Measurements from ENCODE around the gene RARRES2.

DNA sequence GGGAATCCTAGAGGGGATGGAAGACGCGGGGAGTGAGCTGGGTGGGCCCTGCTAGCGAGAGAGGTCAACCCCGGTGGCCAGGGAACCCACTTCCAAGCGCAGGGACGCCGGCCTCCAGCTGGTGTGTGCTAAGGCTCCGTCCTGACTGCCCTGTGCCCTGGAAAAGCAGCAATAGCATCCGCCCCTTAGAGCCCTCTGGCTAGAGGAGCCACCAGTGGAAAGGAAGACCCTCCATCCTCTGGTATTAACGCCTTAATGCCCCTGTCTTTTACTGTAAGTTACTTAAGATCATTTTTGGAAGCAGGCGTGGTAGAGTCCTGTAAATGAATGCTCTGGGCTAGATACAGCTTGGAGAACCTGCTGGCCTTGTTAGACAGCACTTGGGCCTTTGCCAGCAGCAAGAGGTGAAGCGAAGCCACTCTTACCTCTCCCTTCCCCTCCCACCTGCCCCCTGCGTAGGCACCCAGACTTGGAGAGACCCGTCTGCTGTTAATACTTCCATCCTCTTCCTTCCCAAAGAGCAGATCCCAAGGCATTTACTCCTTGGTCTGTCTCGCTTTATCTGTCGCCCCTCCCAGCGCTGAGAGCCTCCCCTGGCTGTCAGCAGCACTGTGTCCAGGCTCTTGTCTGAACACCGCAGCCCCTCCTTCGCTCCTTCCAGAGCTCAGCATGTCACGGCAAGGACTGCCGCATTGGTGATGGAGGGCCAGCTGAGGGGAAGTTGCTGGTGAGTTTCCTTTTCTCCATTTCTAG, 31.8 kb upstream of the RARRES2 start:
- TF ChIP-seq, protein P1, sequence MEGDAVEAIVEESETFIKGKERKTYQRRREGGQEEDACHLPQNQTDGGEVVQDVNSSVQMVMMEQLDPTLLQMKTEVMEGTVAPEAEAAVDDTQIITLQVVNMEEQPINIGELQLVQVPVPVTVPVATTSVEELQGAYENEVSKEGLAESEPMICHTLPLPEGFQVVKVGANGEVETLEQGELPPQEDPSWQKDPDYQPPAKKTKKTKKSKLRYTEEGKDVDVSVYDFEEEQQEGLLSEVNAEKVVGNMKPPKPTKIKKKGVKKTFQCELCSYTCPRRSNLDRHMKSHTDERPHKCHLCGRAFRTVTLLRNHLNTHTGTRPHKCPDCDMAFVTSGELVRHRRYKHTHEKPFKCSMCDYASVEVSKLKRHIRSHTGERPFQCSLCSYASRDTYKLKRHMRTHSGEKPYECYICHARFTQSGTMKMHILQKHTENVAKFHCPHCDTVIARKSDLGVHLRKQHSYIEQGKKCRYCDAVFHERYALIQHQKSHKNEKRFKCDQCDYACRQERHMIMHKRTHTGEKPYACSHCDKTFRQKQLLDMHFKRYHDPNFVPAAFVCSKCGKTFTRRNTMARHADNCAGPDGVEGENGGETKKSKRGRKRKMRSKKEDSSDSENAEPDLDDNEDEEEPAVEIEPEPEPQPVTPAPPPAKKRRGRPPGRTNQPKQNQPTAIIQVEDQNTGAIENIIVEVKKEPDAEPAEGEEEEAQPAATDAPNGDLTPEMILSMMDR (IDR thresholded peaks at IDR 0.05; ENCODE audit: insufficient read depth, low read length): no peak
- TF ChIP-seq, protein P2, sequence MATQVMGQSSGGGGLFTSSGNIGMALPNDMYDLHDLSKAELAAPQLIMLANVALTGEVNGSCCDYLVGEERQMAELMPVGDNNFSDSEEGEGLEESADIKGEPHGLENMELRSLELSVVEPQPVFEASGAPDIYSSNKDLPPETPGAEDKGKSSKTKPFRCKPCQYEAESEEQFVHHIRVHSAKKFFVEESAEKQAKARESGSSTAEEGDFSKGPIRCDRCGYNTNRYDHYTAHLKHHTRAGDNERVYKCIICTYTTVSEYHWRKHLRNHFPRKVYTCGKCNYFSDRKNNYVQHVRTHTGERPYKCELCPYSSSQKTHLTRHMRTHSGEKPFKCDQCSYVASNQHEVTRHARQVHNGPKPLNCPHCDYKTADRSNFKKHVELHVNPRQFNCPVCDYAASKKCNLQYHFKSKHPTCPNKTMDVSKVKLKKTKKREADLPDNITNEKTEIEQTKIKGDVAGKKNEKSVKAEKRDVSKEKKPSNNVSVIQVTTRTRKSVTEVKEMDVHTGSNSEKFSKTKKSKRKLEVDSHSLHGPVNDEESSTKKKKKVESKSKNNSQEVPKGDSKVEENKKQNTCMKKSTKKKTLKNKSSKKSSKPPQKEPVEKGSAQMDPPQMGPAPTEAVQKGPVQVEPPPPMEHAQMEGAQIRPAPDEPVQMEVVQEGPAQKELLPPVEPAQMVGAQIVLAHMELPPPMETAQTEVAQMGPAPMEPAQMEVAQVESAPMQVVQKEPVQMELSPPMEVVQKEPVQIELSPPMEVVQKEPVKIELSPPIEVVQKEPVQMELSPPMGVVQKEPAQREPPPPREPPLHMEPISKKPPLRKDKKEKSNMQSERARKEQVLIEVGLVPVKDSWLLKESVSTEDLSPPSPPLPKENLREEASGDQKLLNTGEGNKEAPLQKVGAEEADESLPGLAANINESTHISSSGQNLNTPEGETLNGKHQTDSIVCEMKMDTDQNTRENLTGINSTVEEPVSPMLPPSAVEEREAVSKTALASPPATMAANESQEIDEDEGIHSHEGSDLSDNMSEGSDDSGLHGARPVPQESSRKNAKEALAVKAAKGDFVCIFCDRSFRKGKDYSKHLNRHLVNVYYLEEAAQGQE (IDR thresholded peaks at IDR 0.05; ENCODE audit: insufficient replicate concordance, low read depth): no peak

All from HL-60 (cell line).